GM19023 (cell line): ENCODE measurements around the gene TEX35.

Experiments used
- ATAC-seq: cut with Tn5 transposase; IDR thresholded peaks from one replicate; pipeline ENCODE4 v1.9.1; 2021; ENCODE audit warnings: mild to moderate bottlenecking, moderate library complexity; ENCODE audit not compliant: unreplicated experiment

The TEX35 gene

DNA sequence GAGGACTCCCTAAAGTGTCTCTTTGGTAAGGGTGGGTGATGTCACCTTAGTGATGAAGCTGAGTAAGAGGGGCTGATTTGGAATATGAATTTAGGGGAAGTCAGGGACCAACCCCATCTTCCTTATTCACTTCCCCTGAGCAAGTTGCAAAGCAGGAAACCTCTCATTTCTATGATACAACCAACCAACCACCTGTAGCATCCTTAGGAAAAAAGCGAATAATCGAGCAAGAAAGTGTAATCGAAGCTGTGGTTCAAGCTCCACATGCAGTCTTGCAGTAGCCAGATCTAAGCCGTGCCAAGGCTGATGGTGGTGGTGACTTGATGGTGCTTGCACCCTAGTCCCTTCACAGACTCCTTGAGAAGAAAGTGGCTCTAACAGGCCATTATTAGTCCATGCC, 3.2 kb downstream of the TEX35 start:
- no peak for ATAC-seq

DNA sequence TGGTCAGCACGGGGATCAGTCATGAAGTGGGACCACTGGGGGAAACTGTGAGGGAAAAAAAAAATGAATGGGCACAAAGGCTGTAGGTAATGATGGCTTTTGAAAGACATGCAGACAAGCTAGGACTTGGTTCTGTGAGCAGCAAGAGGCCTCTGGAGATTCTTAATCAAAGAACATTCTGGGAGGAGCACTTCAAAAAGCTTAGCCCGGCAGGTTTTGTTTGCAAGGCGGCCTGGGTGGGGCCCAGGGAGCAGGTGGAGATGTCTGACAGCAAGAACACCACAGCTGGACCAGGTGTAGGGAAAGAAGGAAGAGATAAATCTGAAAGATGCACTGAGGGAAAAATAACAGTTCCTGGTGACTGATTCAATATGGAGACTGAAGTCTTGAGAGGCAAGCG, 6.0 kb downstream of the TEX35 start:
- no peak for ATAC-seq

GRCh38 chr1:178520803-178521202, 7.9 kb downstream of the TEX35 start:
- ATAC-seq = no peak

DNA sequence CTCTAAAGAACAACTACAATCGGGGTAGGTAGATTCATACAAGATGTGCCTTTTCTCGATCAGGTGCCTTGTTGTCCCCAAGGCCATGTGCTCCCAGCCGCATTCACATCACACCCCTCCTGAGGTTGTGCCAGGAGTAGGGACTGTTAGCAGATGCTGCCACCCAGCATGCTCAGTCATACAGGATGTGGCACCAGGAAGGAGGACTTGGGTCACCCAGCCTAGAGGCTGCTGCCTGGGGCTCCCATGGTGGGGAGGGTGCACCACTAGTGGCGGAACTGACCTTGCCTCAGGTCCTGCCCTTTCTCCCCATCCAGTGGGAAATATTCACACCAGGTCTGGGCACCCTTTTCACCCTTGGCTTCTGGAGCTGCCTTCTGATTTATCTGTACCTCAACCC, 8.3 kb downstream of the TEX35 start:
- ATAC-seq = no peak

DNA sequence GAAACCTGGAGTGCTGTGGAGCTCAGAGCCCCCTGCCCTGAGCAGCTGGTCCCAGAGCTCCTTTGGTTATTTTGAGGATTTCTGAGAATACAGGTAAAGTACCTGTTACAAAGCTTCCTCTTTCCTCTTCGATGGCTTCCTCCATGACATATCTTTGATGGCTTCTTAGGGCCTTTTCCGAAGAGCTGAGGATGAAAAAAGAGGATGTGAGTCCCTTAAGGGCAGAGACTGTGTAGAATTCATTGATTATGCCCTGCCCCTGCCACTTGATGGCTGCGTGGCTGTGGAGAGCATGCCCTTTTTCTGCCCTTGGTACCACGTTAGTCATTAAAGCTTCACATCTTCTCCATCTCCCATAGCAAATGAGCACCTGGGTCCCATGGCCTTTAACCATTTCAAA, 14.2 kb downstream of the TEX35 start:
- no peak for ATAC-seq

GRCh38 chr1:178528228-178528952, 15.5 kb downstream of the TEX35 start:
- no peak for ATAC-seq

DNA sequence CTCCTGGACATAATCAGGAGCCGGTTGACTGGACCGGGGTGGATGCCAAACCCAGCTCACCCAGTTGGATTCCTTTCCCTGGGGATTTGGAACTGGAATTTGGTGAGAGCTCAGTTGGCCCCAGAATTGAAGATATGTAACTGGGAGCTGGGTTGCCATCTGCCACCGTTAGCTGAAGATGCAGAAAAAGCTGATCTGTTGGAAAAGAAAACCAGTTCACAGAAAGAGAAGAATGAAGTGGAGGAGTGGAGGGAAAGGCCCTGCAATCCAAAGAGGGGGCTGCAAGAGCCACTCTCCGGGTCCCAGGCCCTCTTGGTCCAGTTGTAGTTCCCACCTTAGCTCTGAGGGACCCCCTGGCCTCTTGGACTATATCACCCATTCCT, 16.0 kb downstream of the TEX35 start:
- ATAC-seq = no peak

DNA sequence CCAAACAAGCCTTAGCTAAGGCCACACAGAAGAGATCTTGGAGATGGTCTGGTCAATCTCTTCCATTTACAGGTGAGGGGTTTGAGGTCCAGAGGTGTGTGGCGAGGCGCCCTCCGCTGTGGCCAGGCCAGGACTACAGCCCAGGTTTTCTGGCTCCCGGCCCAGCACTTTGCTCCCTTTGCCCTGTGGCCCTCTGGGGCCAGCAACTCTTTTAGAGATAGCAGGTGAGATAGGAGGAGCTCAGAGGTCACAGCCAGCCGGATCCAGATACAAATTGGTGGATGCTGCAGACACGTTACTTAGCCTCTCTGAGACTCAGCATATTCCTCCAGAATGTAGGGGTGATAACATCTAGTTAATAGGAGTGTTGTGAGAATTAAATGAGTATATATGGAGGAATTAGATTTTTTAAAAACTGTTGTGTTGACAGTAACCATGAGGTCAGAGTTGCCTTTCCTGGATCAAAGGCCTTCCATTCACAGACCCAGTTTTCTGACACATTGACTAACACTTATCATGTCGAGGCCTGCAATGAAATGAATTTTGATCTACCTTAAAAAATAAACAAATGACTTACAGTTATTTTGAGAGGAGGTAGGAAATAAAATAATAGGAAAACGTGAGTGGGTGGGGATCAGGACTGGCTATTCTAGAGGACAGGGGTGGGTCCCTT, 16.6 kb downstream of the TEX35 start:
- ATAC-seq = no peak

DNA sequence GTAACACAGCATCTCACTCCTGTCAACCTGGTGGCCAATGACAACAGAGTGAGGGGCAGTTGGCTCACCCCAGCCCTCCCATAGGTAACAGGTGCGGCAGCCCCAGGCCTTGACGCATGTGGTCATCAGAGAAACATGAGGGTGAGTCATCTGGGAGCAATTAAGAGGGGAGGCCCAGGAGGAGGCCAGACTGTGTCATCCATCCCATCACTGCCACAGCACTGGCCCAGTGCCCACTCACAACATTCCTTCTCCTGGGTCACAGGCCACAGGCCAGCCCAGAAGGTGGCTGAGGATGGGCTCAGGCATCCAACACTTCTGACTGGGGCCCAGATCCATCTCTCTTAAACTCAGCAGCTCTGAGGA, 17.1 kb downstream of the TEX35 start:
- ATAC-seq = no peak

DNA sequence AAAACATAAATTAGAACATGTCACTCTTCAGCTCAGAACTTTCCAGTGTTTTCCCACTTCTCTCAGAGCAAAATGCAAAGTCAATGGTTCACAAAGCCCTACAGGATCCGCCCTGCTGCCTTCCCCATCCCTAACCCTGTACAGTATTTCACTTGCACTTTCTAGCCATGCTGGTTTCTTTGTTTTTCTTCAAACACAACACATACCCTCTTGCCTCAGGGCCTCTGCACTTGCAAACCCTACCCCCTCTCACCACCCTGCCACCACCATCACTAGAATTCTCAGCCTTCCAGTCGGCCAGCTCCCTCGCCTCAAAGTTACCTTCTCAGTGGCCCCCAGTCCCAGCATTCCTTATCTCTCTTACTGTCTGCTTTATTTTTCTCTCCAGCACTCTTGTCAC, 17.6 kb downstream of the TEX35 start:
- no peak for ATAC-seq

GRCh38 chr1:178531887-178532286, 19.0 kb downstream of the TEX35 start:
- no peak for ATAC-seq

- peak; percentile 78 for ATAC-seq
Observed at GRCh38 chr1:178532392-178532791, 19.5 kb downstream of the TEX35 start.

DNA sequence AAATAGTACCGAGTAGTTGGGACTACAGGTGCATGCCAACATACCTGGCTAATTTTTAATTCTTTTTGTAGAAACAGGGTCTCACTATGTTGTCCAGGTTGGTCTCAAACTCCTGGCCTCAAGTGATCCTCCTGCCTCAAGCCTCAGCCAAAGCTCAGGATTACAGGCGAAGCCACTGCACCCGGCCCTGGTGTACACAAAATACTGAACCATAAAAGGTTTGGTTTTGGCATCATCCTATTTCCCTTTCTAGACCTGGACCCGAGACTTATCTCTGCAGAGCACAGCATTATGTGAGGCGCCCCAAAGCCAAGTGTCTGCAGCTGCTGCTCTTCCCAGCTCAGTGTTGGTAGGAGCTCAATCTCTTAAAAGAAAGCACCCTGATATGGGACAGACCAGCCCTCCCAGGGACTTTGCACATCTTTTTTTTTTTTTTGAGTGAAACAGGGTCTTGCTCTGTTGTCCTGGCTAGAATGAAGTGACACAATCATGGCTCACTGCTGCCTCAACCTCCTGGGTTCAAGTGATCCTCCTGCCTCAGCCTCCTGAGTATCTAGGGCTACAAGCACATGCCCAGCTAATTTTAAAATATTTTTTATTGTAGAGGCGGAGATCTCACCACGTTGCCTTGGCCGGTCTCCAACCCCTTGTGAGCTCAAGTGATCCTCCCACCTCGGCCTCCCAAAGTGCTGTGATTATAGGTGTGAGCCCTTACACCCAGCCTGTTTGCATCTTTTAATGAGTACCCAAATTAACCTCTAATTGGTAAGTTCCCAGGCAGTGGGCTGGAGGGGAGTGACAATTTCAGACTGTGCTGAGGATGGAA, 20.4 kb downstream of the TEX35 start:
- no peak for ATAC-seq

- no peak for ATAC-seq
Observed at GRCh38 chr1:178534137-178534868, 21.4 kb downstream of the TEX35 start.

DNA sequence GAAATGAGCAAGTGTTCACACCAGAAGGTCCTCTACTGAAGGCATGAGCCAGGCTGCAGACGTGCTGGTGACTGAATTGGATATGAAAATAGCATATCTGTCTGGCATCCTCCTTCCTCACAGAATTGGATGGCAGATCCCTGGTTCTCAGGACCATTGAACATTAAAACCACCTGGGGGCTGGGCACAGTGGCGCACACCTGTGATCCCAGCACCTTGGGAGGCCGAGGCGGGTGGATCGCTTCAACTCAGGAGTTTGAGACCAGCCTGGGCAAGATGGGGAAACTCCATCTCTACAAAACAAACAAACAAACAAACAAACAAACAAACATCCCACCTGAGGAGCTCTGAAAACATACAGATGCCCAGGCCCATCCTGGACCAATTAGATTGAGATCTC, 23.4 kb downstream of the TEX35 start:
- no peak for ATAC-seq

DNA sequence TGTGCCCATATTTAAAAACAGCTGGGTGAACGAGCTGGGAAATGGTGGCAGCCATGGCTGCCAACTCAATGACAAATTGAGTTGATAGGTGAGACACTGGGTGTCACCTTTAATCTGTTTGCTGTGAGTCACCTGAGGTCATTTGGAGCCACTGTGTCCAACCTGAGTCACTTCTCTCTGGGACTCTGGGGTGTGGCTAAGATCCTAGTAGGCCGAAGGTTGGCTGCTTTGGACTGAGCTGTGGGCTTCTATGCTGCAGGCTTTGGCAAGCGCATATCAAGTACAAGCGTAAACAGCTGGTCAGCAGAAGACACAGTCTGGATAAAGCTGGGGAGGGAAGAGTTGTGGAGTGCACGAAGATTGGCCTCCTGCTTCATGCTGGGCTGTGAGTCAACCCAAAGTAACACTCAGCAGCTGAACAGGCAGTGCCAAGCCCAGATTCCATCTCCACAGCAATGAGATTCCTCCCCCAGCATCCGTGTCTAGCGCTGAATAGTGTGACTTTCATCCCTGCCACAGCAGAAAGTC, 24.0 kb downstream of the TEX35 start:
- ATAC-seq = no peak

DNA sequence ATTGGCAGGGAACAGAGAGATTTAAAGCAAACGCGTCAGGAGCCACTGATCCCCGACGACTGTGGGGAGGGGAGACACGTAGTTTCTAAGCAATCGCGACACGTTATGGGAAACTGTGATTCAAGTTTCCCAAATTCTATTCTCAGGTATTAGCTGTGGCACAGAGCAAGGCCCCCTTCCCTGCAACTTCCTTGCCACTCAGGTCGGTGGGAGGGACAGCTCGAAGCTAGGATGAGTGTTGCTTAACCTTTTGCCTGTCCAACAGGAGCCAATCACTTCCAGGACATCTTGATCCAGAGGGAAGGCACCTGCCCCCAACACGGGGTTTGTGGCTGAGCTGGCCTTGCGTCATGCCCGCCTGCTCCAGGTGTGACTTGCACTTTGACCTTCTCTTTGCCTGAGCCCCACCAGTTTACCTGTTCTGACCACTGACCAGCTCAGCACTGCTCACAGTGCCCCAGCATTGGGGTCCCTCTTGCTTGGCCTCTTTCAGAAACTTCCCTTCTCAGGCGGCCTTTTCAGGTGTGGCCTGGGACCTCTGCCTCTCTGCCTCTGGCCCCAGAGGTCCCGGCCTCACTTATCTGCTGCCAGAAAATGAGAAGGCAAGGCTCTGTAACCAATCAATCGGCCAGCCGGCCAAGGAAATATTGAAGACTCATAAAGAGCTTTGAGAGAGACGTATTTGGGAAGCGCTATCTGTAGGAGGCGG, 24.6 kb downstream of the TEX35 start:
- no peak for ATAC-seq

GRCh38 chr1:178538192-178538916, 25.4 kb downstream of the TEX35 start:
- ATAC-seq = no peak

GRCh38 chr1:178539291-178539690, 26.4 kb downstream of the TEX35 start:
- no peak for ATAC-seq

DNA sequence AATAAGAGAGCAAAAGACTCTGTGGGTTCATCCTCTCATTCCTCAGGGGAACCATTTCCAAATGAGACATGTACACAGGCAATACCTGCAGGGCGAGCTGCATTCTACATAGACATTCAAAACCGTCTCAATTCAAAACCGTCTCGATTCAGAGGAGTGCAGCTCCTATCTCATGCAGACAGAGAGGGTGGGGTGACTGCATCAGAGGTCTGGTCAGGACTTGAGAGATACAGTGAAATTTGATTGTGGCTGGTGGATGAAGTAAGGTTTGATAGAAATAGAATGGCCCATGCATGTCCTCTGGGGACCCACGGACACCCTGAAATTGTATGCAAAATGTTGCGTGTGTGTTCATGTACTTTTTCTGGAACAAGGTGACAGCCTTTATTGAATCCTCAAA, 27.3 kb downstream of the TEX35 start:
- ATAC-seq = no peak
